IgD-negative memory B cell (primary cell): ENCODE measurements around the gene FBLN5. TPM values are rescaled to one million over a fixed set of nuclear protein-coding genes. Genes with fewer than 3 reads are reported as not detected.

Experiments
- H3K27ac Mint-ChIP-seq, 3 donors: one replicate each; pipeline ENCODE4 v1.8.0; 2020 to 2022; ENCODE audit warnings: mild to moderate bottlenecking in 3 of 3, mixed read lengths in 3 of 3, moderate library complexity in 1 of 3
- H3K27me3 Mint-ChIP-seq: one replicate; pipeline ENCODE4 v1.8.0; 2021; ENCODE audit warnings: mixed read lengths
- H3K36me3 Mint-ChIP-seq: one replicate; pipeline ENCODE4 v1.8.0; 2020; ENCODE audit warnings: mild to moderate bottlenecking, mixed read lengths
- H3K4me1 Mint-ChIP-seq, 3 donors: one replicate each; pipeline ENCODE4 v1.8.0; 2020 to 2022; ENCODE audit warnings: mixed read lengths in 3 of 3, mild to moderate bottlenecking in 1 of 3
- H3K4me3 Mint-ChIP-seq, 4 donors: one replicate each; pipeline ENCODE4 v1.8.0; 2020 to 2022; ENCODE audit warnings: mild to moderate bottlenecking in 4 of 4, mixed read lengths in 4 of 4, moderate library complexity in 3 of 4
- H3K9me3 Mint-ChIP-seq, 3 donors: one replicate each; pipeline ENCODE4 v1.8.0; 2020 to 2021; ENCODE audit warnings: mixed read lengths in 3 of 3, mild to moderate bottlenecking in 1 of 3
- polyA plus RNA-seq: library from polyadenylated mRNA; unstranded; fragments of 300-500 nt; fragmentation: Illumina TruSeq; gene quantifications from one replicate; pipeline ENCODE4 v1.2.3, GENCODE V29; 2021

FBLN5 gene
- polyA plus RNA-seq, 1 donor from 2014 or later: 4.2 TPM

GRCh38 chr14:91835197-91835919 lies 112.1 kb downstream of the FBLN5 start:
- Mint-ChIP-seq H3K9me3 (peaks cover 0 to 4% (median 2%) of the 10 kb centered on the region in 3 donors), H3K27ac (peak overlapping the region in 2 of 3 donors; percentile 14 to 29), H3K27me3 (peaks cover 11% of the 10 kb centered on the region), H3K4me1 (peaks cover 36 to 53% (median 39%) of the 10 kb centered on the region in 3 donors), H3K4me3 (peak overlapping the region; percentile 80 to 89 (median 88)), H3K36me3 (peaks cover 3% of the 10 kb centered on the region)

GRCh38 chr14:91834571-91834970 lies 112.9 kb downstream of the FBLN5 start:
- H3K27ac Mint-ChIP-seq: no peak overlapping the region
- peak overlapping the region in 3 of 4 donors; percentile 53 to 86 (median 56) for H3K4me3 Mint-ChIP-seq
- H3K36me3 Mint-ChIP-seq: peaks cover 3% of the 10 kb centered on the region
- H3K9me3 Mint-ChIP-seq: peaks cover 0 to 4% (median 0%) of the 10 kb centered on the region in 3 donors
- peaks cover 31 to 54% (median 36%) of the 10 kb centered on the region in 3 donors for H3K4me1 Mint-ChIP-seq
- H3K27me3 Mint-ChIP-seq: peaks cover 11% of the 10 kb centered on the region

- H3K4me1 Mint-ChIP-seq: peaks cover 27 to 47% (median 30%) of the 10 kb centered on the region in 3 donors
- H3K27ac Mint-ChIP-seq: no peak overlapping the region
- H3K9me3 Mint-ChIP-seq: peaks cover 0 to 5% (median 0%) of the 10 kb centered on the region in 3 donors
- H3K4me3 Mint-ChIP-seq: no peak overlapping the region
- H3K27me3 Mint-ChIP-seq: peaks cover 8% of the 10 kb centered on the region
- peaks cover 6% of the 10 kb centered on the region for H3K36me3 Mint-ChIP-seq
Observed at GRCh38 chr14:91831337-91831736, 116.2 kb downstream of the FBLN5 start.

GRCh38 chr14:91830777-91831176 lies 116.7 kb downstream of the FBLN5 start:
- H3K4me3 Mint-ChIP-seq: peak overlapping the region in 1 of 4 donors; percentile 20
- peaks cover 6% of the 10 kb centered on the region for H3K36me3 Mint-ChIP-seq
- peaks cover 8% of the 10 kb centered on the region for H3K27me3 Mint-ChIP-seq
- H3K4me1 Mint-ChIP-seq: peaks cover 27 to 47% (median 31%) of the 10 kb centered on the region in 3 donors
- peaks cover 0 to 5% (median 0%) of the 10 kb centered on the region in 3 donors for H3K9me3 Mint-ChIP-seq
- H3K27ac Mint-ChIP-seq: peak overlapping the region in 1 of 3 donors; percentile 35

- H3K4me1 Mint-ChIP-seq: peaks cover 20 to 39% (median 31%) of the 10 kb centered on the region in 3 donors
- no peak overlapping the region for H3K4me3 Mint-ChIP-seq
- H3K36me3 Mint-ChIP-seq: peaks cover 6% of the 10 kb centered on the region
- peak overlapping the region in 1 of 3 donors; percentile 24 for H3K27ac Mint-ChIP-seq
- H3K9me3 Mint-ChIP-seq: peaks cover 0 to 5% (median under 1%) of the 10 kb centered on the region in 3 donors
- H3K27me3 Mint-ChIP-seq: peaks cover 3% of the 10 kb centered on the region
Observed at GRCh38 chr14:91829511-91829910, 118.0 kb downstream of the FBLN5 start.

DNA sequence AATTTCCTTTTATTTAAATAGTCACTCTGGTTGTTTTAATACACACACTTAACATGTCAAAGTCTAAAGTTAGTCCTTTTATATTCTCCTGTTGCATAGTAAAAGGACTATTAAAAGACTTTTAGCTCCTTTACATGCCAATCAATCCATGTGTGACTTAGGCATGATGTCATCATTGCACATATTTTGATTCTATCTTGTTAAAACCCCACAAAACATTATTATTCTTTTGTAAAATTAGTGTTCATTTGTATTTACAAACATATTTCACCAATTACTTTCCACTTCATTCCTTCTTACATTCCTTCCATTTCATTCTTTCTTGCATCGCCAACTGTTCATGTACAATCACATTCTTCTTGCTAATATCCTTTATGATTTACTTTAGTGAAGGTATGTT lies 119.7 kb downstream of the FBLN5 start:
- no peak overlapping the region for H3K27ac Mint-ChIP-seq
- peaks cover 6% of the 10 kb centered on the region for H3K36me3 Mint-ChIP-seq
- H3K4me1 Mint-ChIP-seq: peaks cover 9 to 32% (median 24%) of the 10 kb centered on the region in 3 donors
- H3K4me3 Mint-ChIP-seq: no peak overlapping the region
- peaks cover 5% of the 10 kb centered on the region for H3K27me3 Mint-ChIP-seq
- peaks cover 0 to 5% (median 3%) of the 10 kb centered on the region in 3 donors for H3K9me3 Mint-ChIP-seq

Other genes starting within 250 kb of the FBLN5 start
- 0.06 TPM for gene CATSPERB, start 215.6 kb downstream of the FBLN5 start, polyA plus RNA-seq
- 8.9 TPM for gene TC2N, start 80.2 kb downstream of the FBLN5 start, polyA plus RNA-seq
- gene TRIP11, start 92.4 kb upstream of the FBLN5 start, polyA plus RNA-seq: 74.3 TPM
- gene ATXN3, start 158.9 kb upstream of the FBLN5 start, polyA plus RNA-seq: 22.7 TPM
- 279 TPM for gene NDUFB1, start 174.0 kb upstream of the FBLN5 start, polyA plus RNA-seq
- 27.7 TPM for gene CPSF2, start 174.3 kb upstream of the FBLN5 start, polyA plus RNA-seq